Stimulated activated effector memory CD8-positive, alpha-beta T cell treated with anti-CD3 and anti-CD28 coated beads, Interleukin-12 subunit alpha, Interleukin-12 subunit beta, amount 100 ng/mL, for 72 hours (primary cell): ENCODE measurements around the gene TMTC4.
"Not testable (repeated sequence)": the region's sequence is repeated elsewhere in the genome, so short reads cannot be mapped to it uniquely, and the experiment has no call there.

Experiments used
- ATAC-seq: fragments of 150-1000 bp; cut with Tn5 transposase; 2 replicates; pipeline ENCODE4 v1.10.0; 2021
- DNase-seq, 2 donors: peaks; one replicate each; pipeline ENCODE4 v3.0.0; 2021 to 2022; ENCODE audit warnings: low spot score in 2 of 2
- H3K27ac Mint-ChIP-seq: one replicate; pipeline ENCODE4 v1.8.0; 2022; ENCODE audit warnings: mild to moderate bottlenecking, mixed read lengths
- H3K36me3 Mint-ChIP-seq: one replicate; pipeline ENCODE4 v1.8.0; 2022; ENCODE audit warnings: mild to moderate bottlenecking, mixed read lengths
- H3K4me1 Mint-ChIP-seq: one replicate; pipeline ENCODE4 v1.8.0; 2022; ENCODE audit warnings: mixed read lengths
- H3K4me3 Mint-ChIP-seq: one replicate; pipeline ENCODE4 v1.8.0; 2022; ENCODE audit warnings: mild to moderate bottlenecking, mixed read lengths
- H3K9me3 Mint-ChIP-seq: one replicate; pipeline ENCODE4 v1.8.0; 2022; ENCODE audit warnings: mixed read lengths

Gene TMTC4

DNA sequence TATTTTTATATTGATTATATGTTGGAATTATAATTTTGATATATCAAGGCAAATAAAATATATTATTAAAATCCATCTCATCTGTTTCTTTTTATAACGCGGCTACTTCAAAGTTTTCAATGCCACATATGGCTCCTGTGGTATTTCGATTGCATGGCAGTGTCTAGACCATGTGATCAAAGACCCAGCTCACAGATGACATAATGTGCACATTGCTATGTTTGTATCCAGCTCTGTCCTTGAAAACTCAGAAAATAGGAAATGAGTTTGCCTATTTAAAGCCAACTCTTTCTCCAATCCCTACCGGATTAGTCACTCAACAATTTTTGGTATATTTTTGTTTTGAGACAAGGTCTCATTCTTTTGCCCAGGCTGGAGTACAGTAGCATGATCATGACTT, 26.2 kb downstream of the TMTC4 start:
- Mint-ChIP-seq H3K4me3 (no peak overlapping the region), H3K36me3 (peaks cover 16% of the 10 kb centered on the region), H3K4me1 (no peaks in the 10 kb centered on the region), H3K9me3 (no peaks in the 10 kb centered on the region), H3K27ac (no peak overlapping the region)
- ATAC-seq = no peak
- DNase-seq = no peak

DNA sequence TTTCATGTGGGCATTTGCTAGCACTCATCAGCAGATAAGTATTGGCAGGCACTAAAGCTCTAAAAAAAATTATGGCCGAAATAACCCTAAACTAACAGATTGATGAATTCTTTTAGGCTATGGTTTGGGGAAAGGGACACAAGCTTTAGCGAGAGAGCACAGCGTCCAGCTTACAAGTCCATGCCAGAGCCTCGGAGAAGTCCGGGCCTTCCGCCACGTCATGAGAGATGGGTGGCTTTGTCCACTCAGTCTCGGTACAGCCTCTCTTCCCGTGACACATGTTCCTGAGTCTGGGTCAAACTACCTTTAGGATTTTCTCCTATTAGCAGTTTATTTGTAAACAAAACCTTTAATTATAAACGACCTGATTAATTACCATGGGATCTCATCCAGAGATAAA, 27.7 kb downstream of the TMTC4 start:
- no peak for ATAC-seq
- Mint-ChIP-seq H3K9me3 (no peaks in the 10 kb centered on the region), H3K4me3 (no peak overlapping the region), H3K4me1 (no peaks in the 10 kb centered on the region), H3K27ac (no peak overlapping the region), H3K36me3 (peaks cover 18% of the 10 kb centered on the region)
- no peak for DNase-seq

DNA sequence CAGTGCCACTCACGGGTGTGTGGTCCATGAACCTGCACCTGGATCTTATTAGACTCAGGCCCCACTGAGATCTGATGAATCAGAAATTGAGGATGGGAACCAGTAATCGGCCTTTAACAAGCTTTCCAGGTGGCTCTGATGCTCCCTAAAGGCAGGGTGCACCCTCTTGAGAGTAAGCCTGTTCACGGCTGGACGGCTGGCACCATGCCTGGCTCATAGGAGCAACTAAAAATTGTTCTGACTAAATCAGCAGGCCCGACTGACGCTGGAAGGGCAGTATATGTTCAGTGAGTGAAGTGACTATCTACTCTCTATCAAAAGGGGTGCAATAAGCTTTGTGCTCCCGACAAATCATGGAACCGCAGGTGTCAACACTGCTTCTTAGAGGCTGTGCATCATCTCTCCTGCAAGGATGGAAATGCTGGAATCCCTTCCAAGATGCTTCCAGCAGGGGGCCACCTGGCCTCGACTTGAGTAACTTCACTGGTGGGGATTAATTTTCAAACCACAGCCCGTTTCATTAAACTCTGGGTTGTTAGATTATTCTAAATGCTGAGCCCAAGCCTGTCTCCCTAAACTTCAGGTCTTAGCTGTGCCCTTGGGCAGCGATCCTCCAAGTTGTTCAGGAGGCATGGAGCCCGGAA, 28.4 kb downstream of the TMTC4 start:
- H3K4me1 Mint-ChIP-seq = no peaks in the 10 kb centered on the region
- ATAC-seq = no peak
- no peak overlapping the region for H3K27ac Mint-ChIP-seq
- H3K4me3 Mint-ChIP-seq = no peak overlapping the region
- H3K36me3 Mint-ChIP-seq = peaks cover 17% of the 10 kb centered on the region
- no peaks in the 10 kb centered on the region for H3K9me3 Mint-ChIP-seq
- DNase-seq = no peak

DNA sequence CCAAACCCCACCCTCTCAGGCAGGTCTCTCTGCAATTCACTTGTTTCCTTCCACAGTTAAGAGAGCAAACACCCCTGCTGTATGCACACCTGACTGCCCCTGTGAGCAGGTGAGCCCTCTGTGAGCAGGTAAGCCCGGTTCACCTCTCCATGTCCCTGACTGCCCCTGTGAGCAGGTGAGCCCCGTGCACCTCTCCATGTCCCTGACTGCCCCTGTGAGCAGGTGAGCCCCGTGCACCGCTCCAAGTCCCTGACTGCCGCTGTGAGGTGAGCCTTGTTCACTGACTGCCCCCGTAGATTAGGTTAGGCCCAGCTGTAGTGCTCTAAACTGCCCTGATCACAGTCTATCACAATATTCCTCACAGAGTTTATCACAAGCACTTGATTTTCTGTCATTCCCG, 29.2 kb downstream of the TMTC4 start:
- Mint-ChIP-seq H3K9me3 (no peaks in the 10 kb centered on the region), H3K4me3 (no peak overlapping the region), H3K4me1 (no peaks in the 10 kb centered on the region), H3K36me3 (peaks cover 22% of the 10 kb centered on the region), H3K27ac (peak overlapping the region; percentile 37)
- no peak for ATAC-seq
- DNase-seq = no peak

DNA sequence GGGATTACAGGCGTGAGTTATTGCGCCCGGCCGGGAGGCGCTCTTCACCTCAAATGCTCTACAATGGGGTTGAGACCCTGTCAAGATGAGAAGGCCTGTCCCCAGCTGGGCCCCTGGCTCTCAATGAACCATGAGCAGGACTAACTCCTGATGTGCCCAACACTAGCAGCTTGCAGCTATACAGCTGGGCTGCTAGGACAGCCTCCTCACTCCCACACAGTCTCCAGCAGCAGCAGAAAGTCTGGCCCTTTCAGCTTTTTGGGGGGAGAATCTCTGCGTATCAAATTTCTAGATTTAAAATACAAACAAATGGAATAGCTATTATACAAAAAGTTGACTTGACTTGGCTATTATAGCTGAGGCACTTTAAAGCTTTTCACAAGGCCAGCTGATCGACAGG, 30.2 kb downstream of the TMTC4 start:
- no peaks in the 10 kb centered on the region for H3K4me1 Mint-ChIP-seq
- no peak overlapping the region for H3K4me3 Mint-ChIP-seq
- no peak for DNase-seq
- peaks cover 25% of the 10 kb centered on the region for H3K36me3 Mint-ChIP-seq
- H3K27ac Mint-ChIP-seq = no peak overlapping the region
- no peak for ATAC-seq
- H3K9me3 Mint-ChIP-seq = no peaks in the 10 kb centered on the region

DNA sequence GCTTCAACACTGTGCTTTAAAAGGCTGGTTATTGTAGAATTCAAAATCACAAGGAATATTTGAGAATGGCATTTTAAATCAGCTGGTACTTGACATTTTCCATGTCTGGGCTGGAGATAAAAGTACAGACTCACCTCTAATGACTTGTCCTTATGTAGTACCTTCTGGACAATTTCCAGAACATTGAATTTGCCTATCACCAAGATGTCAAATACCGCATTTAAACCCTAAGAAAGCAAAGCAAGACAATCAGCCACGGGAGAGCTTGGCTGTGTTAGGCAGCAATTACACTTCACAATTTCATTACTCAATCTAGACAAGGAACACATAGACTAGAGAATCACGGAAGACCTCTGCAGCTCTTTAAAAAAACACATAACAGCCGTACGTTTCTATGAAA, 36.8 kb downstream of the TMTC4 start:
- Mint-ChIP-seq H3K36me3 (peaks cover 63% of the 10 kb centered on the region), H3K4me1 (no peaks in the 10 kb centered on the region), H3K27ac (no peak overlapping the region), H3K4me3 (no peak overlapping the region), H3K9me3 (no peaks in the 10 kb centered on the region)
- ATAC-seq = no peak
- DNase-seq = no peak

DNA sequence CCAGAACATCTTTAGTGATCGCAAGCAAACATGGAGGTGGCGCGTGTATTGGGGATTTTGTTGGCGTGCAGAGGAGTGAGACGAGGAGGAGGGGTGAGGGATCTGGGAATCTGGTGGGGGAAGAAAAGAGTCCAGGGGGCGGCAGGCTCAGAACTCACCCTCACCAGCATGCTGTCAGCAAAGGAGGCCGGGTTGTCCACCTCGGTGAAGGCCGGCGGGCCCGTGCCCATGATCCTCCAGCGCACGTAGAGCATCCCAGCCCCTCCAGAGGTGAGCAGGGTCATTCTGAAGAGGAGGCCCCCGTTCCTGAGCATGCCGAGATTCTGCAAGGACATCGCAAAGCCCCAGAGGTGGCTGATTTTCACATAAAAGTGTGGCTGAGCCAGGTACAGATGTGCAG, 37.2 kb downstream of the TMTC4 start:
- DNase-seq (no peak), ATAC-seq (no peak)
- Mint-ChIP-seq H3K9me3 (no peaks in the 10 kb centered on the region), H3K4me1 (no peaks in the 10 kb centered on the region), H3K36me3 (peaks cover 67% of the 10 kb centered on the region), H3K27ac (peak overlapping the region; percentile 64), H3K4me3 (no peak overlapping the region)

DNA sequence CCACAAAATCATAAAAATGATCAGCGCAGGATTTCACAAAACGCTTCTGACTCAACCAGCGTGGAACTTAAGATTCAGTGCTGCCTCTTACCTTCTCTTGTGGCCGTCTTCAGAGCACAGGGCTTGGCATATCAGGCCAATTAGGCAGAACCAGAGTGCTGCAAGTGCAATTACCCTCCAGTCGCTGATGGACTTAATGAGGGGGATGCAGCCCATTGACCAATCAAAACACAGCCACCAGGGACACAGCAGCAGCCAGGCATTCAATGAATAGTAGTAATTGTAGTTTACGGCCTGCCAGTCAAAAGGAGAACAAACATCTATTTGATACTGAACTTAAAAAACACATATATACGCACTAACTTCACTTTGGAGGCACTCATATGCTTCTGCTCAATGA, 38.2 kb downstream of the TMTC4 start:
- DNase-seq (no peak), ATAC-seq (no peak)
- Mint-ChIP-seq H3K4me1 (no peaks in the 10 kb centered on the region), H3K9me3 (no peaks in the 10 kb centered on the region), H3K4me3 (no peak overlapping the region), H3K36me3 (peaks cover 68% of the 10 kb centered on the region), H3K27ac (no peak overlapping the region)

DNA sequence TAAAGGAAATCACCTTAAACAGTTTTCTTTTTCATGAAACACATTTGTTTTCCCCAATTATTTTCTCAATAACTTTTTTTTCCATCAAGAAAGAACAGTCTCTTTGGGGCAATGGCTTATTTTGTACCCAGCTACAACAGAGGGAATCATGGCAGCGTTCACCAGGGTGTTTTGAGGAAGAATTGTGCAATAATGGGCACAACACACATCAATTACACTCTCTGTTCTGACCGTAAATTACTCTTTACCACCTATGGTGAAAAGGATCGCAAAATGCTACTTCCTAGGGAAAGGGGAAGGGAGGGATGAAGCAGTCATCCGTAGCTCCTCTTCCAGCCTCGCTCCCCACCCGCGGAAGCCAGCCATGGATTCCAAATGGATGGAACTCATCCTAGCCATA, 38.6 kb downstream of the TMTC4 start:
- Mint-ChIP-seq H3K36me3 (peaks cover 64% of the 10 kb centered on the region), H3K9me3 (no peaks in the 10 kb centered on the region), H3K4me3 (no peak overlapping the region), H3K27ac (no peak overlapping the region), H3K4me1 (no peaks in the 10 kb centered on the region)
- ATAC-seq (no peak), DNase-seq (no peak)

DNA sequence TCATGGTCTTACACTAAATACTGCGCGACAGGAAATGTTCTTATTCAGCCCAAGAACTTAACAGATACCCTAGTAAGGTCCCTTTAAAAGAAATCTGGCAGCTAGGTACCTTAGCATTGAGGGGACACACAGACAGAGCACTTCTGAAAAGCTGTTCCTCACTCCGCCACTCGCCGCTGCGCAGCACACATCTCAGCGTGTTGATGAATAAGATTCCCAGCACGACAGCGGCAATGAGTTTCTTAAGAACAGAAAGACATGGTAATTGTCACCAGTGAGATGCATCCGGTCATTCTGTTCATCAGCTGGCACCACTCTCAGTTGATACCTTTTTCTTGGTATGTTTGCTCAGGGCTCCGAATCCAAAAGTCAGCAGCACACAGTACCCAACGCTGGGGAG, 39.9 kb downstream of the TMTC4 start:
- H3K36me3 Mint-ChIP-seq = peaks cover 62% of the 10 kb centered on the region
- H3K4me1 Mint-ChIP-seq = no peaks in the 10 kb centered on the region
- H3K4me3 Mint-ChIP-seq = no peak overlapping the region
- H3K27ac Mint-ChIP-seq = no peak overlapping the region
- ATAC-seq = no peak
- no peaks in the 10 kb centered on the region for H3K9me3 Mint-ChIP-seq
- DNase-seq = no peak

DNA sequence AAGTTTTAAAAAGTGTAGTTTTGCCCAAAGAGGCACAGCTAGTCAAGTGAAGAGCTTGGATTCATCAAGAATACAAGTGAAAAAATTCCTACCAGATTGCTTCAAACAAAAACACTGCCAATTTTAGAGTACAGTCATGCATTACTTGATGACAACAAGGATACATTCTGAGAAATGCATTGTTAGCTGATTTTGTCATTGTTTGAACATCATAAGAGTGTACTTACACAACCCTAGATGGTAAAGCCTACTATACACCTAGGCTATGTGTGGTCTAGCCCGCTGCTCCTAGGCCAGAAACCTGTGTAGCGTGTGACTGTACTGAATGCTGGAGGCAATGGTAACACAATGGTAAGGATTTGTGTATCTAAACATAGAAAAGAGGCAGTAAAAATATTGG, 41.1 kb downstream of the TMTC4 start:
- no peaks in the 10 kb centered on the region for H3K9me3 Mint-ChIP-seq
- ATAC-seq (no peak), DNase-seq (no peak)
- H3K27ac Mint-ChIP-seq = no peak overlapping the region
- peaks cover 74% of the 10 kb centered on the region for H3K36me3 Mint-ChIP-seq
- H3K4me1 Mint-ChIP-seq = no peaks in the 10 kb centered on the region
- no peak overlapping the region for H3K4me3 Mint-ChIP-seq

DNA sequence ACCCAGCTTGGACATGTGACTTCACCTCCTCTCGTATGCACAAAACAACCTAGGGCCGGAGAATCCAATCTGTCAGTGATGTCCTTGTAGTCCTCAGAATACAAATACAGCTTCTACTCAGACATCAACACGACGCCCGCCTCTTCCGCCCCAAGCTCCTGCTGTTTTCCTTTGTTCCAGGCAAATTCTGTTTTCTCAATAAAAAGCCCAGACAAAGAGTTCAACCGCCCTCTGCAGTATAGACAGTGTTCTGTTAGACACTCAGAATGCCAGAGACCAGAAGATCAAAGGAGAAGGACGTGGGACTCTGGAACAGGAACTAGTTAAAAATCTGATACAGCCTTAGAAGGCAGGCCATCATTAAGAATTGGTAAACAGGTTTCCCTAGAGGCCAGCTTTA, 44.0 kb downstream of the TMTC4 start:
- Mint-ChIP-seq H3K4me1 (no peaks in the 10 kb centered on the region), H3K9me3 (no peaks in the 10 kb centered on the region), H3K4me3 (no peak overlapping the region)

DNA sequence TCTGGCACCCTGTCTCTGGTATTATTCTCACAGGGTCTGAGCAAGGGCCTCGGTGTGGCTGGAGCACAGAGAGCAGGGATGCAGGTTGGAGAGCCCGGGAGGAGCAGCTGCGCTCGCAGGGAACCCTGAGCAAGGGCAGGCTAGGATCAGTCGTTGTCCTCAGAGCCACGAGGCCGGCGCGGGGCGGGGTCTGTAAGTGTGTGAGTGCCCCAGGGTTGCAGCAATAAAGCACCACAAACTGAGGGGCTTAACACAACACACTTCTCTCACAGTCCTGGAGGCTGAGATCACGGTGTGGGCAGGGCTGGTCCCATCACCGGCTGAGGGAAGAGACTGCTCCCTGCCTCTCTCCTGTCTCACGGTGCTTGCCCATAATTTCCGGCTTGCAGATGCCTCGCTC, 47.5 kb downstream of the TMTC4 start:
- DNase-seq (no peak), ATAC-seq (no peak)
- H3K9me3 Mint-ChIP-seq = no peaks in the 10 kb centered on the region
- no peak overlapping the region for H3K4me3 Mint-ChIP-seq
- no peak overlapping the region for H3K27ac Mint-ChIP-seq
- peaks cover 61% of the 10 kb centered on the region for H3K36me3 Mint-ChIP-seq
- H3K4me1 Mint-ChIP-seq = no peaks in the 10 kb centered on the region

More for the DNA sequence above, 44.0 kb downstream of the TMTC4 start:
- Mint-ChIP-seq H3K27ac (no peak overlapping the region), H3K36me3 (peaks cover 70% of the 10 kb centered on the region)
- ATAC-seq (no peak), DNase-seq (no peak)

DNA sequence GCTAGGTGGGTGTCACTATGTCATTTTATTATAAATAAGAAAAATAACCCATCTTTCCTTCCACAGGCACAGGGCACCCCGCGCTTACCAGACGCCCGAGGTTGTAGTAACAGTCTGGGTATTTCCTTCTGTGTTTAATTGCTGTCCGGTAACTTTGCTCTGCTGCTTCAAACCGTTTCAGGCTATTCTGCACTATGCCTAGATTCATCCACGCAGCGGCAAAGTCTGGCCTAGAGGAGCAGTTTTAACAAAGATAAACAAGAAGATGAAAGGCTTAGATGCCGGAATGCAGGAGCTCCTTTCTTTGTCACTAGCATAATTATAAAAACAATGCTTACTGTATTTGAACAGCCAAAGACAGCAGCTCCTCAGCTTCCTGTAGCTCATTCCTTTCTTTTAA, 49.1 kb downstream of the TMTC4 start:
- peaks cover 56% of the 10 kb centered on the region for H3K36me3 Mint-ChIP-seq
- H3K9me3 Mint-ChIP-seq = no peaks in the 10 kb centered on the region
- no peak for DNase-seq
- H3K4me3 Mint-ChIP-seq = no peak overlapping the region
- H3K27ac Mint-ChIP-seq = no peak overlapping the region
- ATAC-seq = no peak
- H3K4me1 Mint-ChIP-seq = peaks cover 3% of the 10 kb centered on the region

DNA sequence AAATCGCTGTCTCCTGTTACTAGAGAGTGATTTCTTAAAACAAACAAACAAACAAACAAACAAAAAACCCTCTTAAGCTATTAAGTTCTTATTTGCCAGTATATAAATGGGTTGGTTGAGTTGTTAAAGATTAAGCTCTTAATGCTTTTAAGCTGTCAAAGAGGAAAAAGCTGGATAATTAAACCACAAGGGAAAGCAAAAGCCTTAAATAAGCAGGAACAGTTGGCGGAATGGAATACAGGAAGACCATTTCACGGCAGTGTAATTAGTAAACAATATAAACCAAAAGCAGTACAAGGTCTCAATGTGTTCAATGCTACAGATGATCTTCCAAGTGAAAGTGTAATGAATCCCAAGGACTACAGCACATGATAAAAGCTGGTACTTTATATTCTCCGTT, 53.8 kb downstream of the TMTC4 start:
- Mint-ChIP-seq H3K36me3 (peaks cover 26% of the 10 kb centered on the region), H3K4me1 (peaks cover 8% of the 10 kb centered on the region), H3K27ac (no peak overlapping the region), H3K9me3 (no peaks in the 10 kb centered on the region), H3K4me3 (no peak overlapping the region)
- ATAC-seq (no peak), DNase-seq (no peak)

DNA sequence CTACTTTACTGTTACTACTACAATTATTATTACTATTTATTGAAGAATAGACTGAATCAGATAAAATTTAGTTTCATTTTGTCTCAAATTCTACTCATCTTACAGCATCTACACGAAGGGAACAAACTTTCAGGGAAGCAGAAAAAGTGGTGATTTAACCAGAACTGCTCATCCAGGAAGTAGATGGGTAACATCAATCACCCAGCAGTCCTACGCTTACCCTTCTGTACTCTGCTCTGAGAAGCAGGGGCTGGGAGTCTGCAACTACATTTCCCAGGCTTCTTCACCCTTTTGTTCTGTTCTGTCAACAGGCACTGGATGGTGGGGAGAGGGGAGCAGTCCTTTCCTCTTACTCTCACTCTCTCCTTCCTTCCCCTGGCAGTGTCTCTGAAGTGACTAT, 54.7 kb downstream of the TMTC4 start:
- DNase-seq (no peak), ATAC-seq (peak; percentile 54)
- H3K36me3 Mint-ChIP-seq = peaks cover 18% of the 10 kb centered on the region
- H3K9me3 Mint-ChIP-seq = no peaks in the 10 kb centered on the region
- no peak overlapping the region for H3K4me3 Mint-ChIP-seq
- H3K4me1 Mint-ChIP-seq = peaks cover 8% of the 10 kb centered on the region
- no peak overlapping the region for H3K27ac Mint-ChIP-seq

DNA sequence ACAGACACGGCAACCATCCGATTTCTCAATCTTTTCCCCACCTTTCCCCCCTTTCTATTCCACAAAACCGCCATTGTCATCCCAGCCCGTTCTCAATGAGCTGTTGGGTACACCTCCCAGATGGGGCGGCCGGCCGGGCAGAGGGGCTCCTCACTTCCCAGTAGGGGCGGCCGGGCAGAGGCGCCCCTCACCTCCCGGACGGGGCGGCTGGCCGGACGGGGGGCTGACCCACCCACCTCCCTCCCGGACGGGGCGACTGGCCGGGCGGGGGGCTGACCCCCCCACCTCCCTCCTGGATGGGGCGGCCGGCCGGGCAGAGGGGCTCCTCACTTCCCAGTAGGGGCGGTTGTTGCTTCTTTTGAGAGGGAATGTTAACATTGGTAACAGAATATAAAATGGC, 55.7 kb downstream of the TMTC4 start:
- H3K36me3 Mint-ChIP-seq, H3K4me3 Mint-ChIP-seq, H3K27ac Mint-ChIP-seq, ATAC-seq, H3K4me1 Mint-ChIP-seq, H3K9me3 Mint-ChIP-seq, DNase-seq: not testable (repeated sequence)
